Fibroblast of skin of left biceps (primary cell): ENCODE measurements around the gene SLC17A3.

Experiments used
- DNase-seq, 2 experiments: peaks; one replicate each; pipeline ENCODE4 v3.0.0-alpha.2; 2013; ENCODE audit warnings: low read depth in 2 of 2

The SLC17A3 gene

DNA sequence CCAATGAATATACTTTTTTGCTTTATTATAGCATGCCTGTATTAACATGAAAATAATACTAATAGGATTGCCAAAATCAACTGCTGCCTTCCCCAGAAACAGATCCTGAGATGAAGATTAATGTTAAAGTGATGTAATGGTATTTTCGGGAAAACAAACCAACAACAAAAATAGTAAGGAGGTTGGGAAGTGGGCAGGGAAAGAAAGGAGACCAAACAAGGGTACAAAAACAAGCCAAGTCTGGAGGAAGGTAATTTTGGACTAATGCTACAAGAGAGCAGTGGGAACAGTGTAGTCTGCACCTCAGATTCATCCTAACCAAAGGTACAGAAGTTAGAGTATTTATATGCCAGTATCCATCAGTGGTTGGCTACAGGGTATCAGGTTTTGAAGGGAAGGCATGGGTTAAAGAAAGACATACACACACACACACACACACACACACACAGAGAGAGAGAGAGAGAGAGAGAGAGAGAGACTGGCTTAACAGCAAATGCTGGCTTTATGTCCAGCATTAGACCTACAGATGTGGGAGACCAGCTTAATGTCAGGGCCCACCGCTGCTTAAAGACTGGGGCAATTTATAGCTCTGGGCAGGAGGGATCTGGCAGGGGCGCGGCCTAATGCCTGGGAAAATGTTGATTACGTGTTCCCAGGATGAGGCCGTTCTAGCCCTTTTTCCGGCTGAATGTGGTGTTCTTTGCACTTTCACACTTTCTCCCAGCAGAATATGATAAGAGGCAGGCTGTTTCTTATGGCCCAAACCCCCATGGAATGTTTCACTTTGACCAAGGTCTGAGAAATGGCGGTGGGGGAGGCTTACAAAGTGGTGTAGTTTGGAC lies 38.4 kb downstream of the SLC17A3 start:
- no peak for DNase-seq

DNA sequence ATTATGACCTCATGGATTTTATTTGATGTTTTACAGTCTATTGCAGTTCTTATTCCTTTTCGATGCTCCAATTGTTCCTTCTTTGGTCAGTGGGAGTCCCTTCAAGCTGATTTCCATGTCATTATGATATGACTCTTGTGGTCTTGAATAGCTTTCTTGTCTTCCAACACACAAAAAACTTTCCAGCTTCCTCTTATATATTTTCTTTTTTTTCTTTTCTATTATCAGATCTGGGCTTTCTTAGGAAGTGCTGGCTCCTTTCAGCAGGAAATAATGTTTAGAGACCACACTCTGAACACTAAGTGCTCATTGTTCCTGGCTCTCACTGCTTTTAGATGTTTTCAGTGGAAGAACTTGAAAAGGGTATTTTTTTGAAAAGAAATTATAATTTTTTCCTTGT lies 39.1 kb downstream of the SLC17A3 start:
- DNase-seq = no peak

DNA sequence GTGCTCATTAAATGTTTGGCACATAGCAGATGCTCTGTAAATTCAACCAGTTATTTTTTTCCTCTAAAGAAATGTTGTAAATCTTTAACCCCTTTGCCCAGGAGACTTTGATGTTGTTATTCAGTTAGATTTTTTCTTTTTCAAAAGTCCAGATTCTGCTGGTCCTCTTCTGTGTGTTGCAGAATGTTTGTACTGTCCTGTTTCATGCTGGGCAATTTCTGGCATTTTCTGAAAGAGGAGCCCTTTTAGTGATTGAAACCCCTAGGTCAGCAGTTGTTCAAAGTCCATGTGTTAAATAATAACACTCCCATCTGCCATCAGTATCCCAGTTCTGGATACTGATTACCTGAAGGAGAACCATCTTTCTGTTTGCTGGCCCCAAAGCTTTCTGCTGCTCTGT lies 40.9 kb downstream of the SLC17A3 start:
- DNase-seq = no peak

DNA sequence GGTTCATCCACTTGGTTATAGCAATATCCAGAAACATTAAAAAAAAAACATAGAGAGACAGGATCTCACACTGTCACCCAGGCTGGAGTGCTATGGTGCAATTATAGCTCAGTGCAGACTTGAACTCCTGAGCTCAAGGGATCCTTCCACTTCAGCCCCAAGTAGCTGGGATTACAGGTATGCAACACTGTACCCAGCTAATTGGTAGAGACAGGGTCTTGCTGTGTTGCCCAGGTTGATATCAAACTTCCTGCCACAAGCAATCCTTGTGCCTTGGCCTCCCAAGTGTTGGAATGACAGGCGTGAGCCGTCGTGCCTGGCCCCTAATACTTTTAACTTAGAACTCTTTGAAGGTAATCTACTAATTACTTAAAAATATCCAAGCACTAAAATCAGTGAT lies 41.4 kb downstream of the SLC17A3 start:
- DNase-seq = no peak

DNA sequence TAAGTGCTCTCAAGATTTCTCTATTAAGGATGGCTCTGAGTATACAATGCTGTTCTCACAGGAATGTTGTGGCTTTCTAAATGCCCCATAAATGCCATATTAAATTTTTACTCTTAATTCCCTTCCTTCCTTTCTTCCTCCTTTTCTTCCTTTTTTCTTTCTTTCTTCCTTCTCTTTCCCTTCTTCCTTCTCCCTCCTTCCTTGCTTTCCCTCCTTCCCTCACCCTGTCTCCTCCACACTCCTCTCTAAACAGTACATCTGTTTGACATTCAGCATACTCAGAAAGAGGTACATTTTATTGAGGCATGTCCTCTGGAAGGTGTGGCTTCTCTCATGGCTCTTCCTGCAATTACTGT lies 41.8 kb downstream of the SLC17A3 start:
- no peak for DNase-seq

DNA sequence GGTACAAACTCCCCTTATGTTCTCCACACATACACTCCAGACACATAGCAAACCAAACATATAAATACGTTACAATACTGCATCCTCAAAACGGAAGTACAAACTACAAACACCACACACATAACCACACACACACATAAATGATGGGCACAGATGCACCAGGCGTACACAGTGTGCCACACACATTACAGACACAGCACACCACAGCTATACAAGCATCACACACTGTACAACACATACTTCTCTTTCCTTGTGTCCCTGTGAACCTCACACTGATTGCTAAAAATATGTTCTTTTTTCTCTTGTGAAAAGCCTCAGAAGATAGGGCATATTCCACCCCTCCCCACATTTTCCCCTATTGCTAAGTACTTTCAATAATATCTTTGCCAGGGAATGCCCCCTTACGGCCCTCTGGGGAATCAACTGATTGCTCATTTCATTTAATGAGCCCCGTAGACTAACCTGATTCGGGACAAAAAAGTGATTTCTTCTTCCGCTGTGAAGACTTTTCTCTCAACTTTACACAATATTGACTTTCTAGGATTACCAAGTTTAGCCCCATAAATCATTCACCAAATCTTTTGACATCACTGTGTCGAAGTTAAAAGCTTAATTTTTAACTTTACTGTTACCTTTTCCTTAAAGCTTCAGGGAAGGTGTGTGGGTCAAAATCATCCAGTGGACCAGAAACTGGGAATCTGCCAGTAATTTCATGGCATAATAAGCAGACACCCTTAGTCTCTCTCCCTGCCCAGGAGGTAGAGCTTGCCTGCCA lies 42.3 kb downstream of the SLC17A3 start, which contains the start of gene SLC17A1:
Gene SLC17A1 (minus strand): TSS at position 521 of the 775 bp plus-strand sequence. CDS start 1,495 bp downstream, outside the sequence.
- no peak for DNase-seq

DNA sequence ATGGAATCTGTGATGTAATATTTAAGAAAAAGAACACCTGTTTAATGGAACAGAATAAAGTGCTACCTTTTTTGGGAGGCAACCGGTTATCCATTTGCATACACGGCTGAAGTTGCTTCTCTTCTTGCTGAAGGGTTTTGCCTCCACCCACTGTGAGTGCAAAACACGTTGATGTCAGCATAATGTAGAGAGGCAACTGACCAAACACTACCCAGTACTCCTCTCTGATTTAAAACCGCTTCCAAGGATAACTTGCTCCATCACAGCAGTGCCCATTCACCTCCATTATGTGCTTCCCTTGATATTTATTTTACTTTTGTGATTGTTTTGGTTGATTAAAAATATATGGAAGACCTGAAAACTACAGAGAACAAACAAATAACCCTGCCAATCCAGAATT lies 43.6 kb downstream of the SLC17A3 start:
- DNase-seq = no peak

- no peak for DNase-seq
Measured at GRCh38 chr6:25829375-25829774, 44.7 kb downstream of the SLC17A3 start.

GRCh38 chr6:25821341-25821740 lies 52.7 kb downstream of the SLC17A3 start:
- no peak for DNase-seq

- no peak for DNase-seq
Measured at GRCh38 chr6:25816252-25816651, 57.8 kb downstream of the SLC17A3 start.

DNA sequence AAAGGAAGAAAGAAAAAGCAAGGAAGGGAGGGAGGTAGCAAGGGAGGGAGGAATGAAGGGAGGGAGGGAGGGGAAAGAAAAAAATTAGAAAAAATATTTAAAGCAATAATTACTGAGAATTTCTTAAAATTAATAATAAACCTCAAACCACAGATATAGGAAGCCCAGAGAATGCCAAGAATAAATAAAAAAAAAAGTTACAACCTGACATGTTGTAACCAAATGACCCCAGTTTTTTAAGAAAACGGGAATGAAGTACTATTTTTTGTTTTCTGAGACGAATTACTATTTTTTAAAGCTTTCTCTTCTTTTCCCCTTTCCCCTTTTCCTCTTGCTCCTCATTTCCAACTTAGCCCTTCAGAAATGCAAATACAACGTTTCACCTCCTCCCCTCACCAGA lies 58.8 kb downstream of the SLC17A3 start:
- no peak for DNase-seq

DNA sequence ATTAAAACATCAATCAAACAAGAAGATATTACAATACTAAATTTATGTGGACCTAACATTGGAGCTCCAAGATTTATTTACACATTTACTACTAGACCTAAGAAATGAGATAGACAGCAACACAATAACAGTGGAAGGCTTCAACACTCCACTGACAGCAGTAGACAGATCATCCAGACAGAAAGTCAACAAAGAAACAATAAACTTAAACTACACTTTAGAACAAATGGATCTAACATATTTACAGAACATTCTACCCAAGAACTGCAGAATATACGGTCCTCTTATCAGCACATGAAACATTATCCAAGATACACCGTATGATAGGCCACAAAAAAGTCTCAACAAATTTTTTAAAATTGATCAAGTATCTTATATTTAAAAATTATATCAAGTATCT lies 69.2 kb downstream of the SLC17A3 start:
- no peak for DNase-seq

DNA sequence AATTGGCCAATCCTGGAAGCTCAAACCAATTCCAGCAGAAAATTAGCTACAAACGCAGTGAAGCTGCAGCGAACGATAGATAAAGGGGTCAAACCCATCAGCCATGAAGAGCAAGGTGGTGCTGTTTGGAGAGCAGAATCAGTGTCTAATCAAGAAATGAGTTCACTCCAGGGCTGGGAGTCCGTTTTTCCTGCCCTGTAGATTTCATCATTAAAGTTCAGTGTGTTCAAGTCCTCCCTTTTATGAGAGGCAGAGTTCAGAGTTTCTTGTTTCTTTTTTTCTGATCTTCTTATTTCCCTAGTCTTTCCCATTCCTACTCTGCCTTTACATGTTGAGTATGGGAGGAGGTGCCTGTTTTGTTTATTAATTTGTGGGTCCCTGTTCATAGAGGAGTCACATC lies 72.6 kb downstream of the SLC17A3 start:
- DNase-seq = no peak
